B cell (primary cell): Measurements from ENCODE around the gene PHF21A.

ENCODE experiments used
- CTCF ChIP-seq: fragments of 200-600 bp; IDR thresholded peaks from one replicate; pipeline ENCODE4 v1.8.0; 2022; ENCODE audit warnings: antibody characterized with exemption, mild to moderate bottlenecking
- EZH2 ChIP-seq: IDR thresholded peaks from 2 replicates; pipeline ENCODE4 v1.6.1; 2012; ENCODE audit warnings: borderline replicate concordance, low read depth, mild to moderate bottlenecking, moderate library complexity, low read length; ENCODE audit not compliant: insufficient read depth, poor library complexity, severe bottlenecking

DNA sequence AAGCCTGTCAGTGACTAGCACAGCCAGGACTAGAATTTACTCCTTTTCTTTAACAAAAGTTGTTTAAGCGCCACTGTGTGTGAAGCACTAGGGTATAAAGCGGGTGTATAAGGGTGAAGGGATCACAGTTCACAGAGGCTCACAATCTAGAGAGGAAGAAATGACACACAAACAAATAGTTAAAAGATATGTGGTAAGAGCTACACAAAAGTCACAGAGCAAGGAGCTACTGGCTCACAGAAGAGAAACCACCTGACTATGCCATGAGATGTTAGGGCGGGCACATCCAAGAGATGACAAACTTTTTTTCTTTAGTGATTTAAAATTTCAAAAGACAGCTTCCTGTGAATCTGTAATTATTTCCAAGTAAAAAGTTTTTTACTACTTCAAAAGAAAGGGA, 55.6 kb downstream of the PHF21A start:
- TF ChIP-seq CTCF (no peak), EZH2 (no peak)
